Glutamatergic neuron (in vitro differentiated cells): ENCODE measurements around the gene COL4A5. TPM values are rescaled to one million over a fixed set of nuclear protein-coding genes. Genes with fewer than 3 reads are reported as not detected.

ENCODE experiments used
- DNase-seq: peaks from one replicate; pipeline ENCODE4 v3.0.0; 2022
- H3K27ac Mint-ChIP-seq: one replicate; pipeline ENCODE4 v1.8.0; 2020; ENCODE audit warnings: mild to moderate bottlenecking, mixed read lengths, inconsistent platforms; ENCODE audit not compliant: unreplicated experiment
- H3K27me3 Mint-ChIP-seq: one replicate; pipeline ENCODE4 v1.8.0; 2020; ENCODE audit warnings: mild to moderate bottlenecking, moderate library complexity, mixed read lengths, inconsistent platforms; ENCODE audit not compliant: unreplicated experiment
- H3K36me3 Mint-ChIP-seq: one replicate; pipeline ENCODE4 v1.8.0; 2020; ENCODE audit warnings: mild to moderate bottlenecking, mixed read lengths, inconsistent platforms; ENCODE audit not compliant: unreplicated experiment
- H3K4me1 Mint-ChIP-seq: one replicate; pipeline ENCODE4 v1.8.0; 2020; ENCODE audit warnings: mild to moderate bottlenecking, low read depth, mixed read lengths, inconsistent platforms; ENCODE audit not compliant: unreplicated experiment
- H3K4me3 Mint-ChIP-seq: one replicate; pipeline ENCODE4 v1.8.0; 2020; ENCODE audit warnings: mild to moderate bottlenecking, mixed read lengths, inconsistent platforms; ENCODE audit not compliant: unreplicated experiment
- H3K9me3 Mint-ChIP-seq: one replicate; pipeline ENCODE4 v1.8.0; 2020; ENCODE audit warnings: mild to moderate bottlenecking, moderate library complexity, mixed read lengths, inconsistent platforms; ENCODE audit not compliant: unreplicated experiment
- total RNA-seq: library from RNA; stranded (reverse); fragmentation: NEBNext Ultra II Directional; extraction: Animal tissue kit (Norgen Biotek cat#: 25700); gene quantifications from one replicate; pipeline ENCODE4 v1.2.1, GENCODE V29; 2021; ENCODE audit not compliant: unreplicated experiment
- TF ChIP-seq, protein P1 (sequence below): fragments of 200-600 bp; sonication (generic); IDR thresholded peaks from one replicate; pipeline ENCODE4 v1.5.0; 2021; ENCODE audit not compliant: partially characterized antibody, unreplicated experiment

Gene COL4A5
- total RNA-seq, 1 donor from 2014 or later = 3.2 TPM

DNA sequence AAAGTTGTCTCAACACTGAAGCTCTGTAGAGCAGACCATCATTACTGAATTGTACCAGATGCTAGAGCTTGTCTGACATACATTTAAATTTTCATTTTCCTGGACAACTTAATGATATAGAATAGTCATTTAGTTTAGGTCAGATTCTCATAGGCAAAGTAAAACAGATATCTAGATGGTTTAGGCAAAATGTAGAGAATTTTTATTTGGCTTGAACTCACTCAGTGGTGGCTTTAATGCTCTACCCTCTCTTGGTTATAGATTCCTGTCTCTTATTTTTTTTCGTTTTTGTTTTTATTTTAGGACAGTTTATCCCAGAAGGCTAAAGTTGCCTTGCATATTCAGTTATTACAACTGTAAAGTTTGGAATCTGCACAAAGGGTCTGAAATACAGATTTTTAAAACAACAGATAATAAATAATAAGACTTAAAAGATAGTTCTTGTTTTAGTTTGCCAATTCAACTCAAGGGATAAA lies 300.7 kb downstream of the COL4A5 start:
- Mint-ChIP-seq H3K4me1 (no peaks in the 10 kb centered on the region), H3K36me3 (no peaks in the 10 kb centered on the region), H3K27me3 (no peaks in the 10 kb centered on the region), H3K4me3 (no peak overlapping the region), H3K27ac (no peak overlapping the region), H3K9me3 (peaks cover 1% of the 10 kb centered on the region)
- no peak for DNase-seq
- TF ChIP-seq, protein P1, sequence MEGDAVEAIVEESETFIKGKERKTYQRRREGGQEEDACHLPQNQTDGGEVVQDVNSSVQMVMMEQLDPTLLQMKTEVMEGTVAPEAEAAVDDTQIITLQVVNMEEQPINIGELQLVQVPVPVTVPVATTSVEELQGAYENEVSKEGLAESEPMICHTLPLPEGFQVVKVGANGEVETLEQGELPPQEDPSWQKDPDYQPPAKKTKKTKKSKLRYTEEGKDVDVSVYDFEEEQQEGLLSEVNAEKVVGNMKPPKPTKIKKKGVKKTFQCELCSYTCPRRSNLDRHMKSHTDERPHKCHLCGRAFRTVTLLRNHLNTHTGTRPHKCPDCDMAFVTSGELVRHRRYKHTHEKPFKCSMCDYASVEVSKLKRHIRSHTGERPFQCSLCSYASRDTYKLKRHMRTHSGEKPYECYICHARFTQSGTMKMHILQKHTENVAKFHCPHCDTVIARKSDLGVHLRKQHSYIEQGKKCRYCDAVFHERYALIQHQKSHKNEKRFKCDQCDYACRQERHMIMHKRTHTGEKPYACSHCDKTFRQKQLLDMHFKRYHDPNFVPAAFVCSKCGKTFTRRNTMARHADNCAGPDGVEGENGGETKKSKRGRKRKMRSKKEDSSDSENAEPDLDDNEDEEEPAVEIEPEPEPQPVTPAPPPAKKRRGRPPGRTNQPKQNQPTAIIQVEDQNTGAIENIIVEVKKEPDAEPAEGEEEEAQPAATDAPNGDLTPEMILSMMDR = no peak

Other genes starting within 250 kb of the COL4A5 start
- gene COL4A6, start 1.4 kb upstream of the COL4A5 start, total RNA-seq = 0.05 TPM